Activated CD8-positive, alpha-beta memory T cell treated with anti-CD3 and anti-CD28 coated beads for 4 hours (primary cell): Measurements from ENCODE around the gene ATRNL1.

ENCODE experiments used
- DNase-seq, 2 donors: peaks; one replicate each; pipeline ENCODE4 v3.0.0-alpha.2; 2020; ENCODE audit warnings: low read depth in 2 of 2

Gene ATRNL1

GRCh38 chr10:115093286-115093775 lies at the start of gene ATRNL1:
TSS of gene ATRNL1 (plus strand) at chr10:115093365. CDS start at chr10:115093751, 386 bp downstream.
- no peak for DNase-seq

GRCh38 chr10:115043719-115044118 lies 49.4 kb upstream of the ATRNL1 start:
- no peak for DNase-seq

- no peak for DNase-seq
Observed at GRCh38 chr10:115044891-115045290, 48.3 kb upstream of the ATRNL1 start.

- DNase-seq, result no peak
Observed at GRCh38 chr10:115045499-115045898, 47.7 kb upstream of the ATRNL1 start.

GRCh38 chr10:115046686-115047236 lies 46.4 kb upstream of the ATRNL1 start:
- DNase-seq, result no peak

- no peak for DNase-seq
Observed at GRCh38 chr10:115047705-115048104, 45.5 kb upstream of the ATRNL1 start.

- no peak for DNase-seq
Observed at GRCh38 chr10:115049318-115049717, 43.8 kb upstream of the ATRNL1 start.

- DNase-seq, result no peak
Observed at GRCh38 chr10:115049960-115050359, 43.2 kb upstream of the ATRNL1 start.

- DNase-seq, result no peak
Observed at GRCh38 chr10:115050375-115051010, 42.7 kb upstream of the ATRNL1 start.

- DNase-seq, result no peak
Observed at GRCh38 chr10:115051216-115051615, 41.9 kb upstream of the ATRNL1 start.

GRCh38 chr10:115052226-115052625 lies 40.9 kb upstream of the ATRNL1 start:
- DNase-seq, result no peak

GRCh38 chr10:115052728-115053127 lies 40.4 kb upstream of the ATRNL1 start:
- DNase-seq, result no peak

- DNase-seq, result no peak
Observed at GRCh38 chr10:115056186-115056585, 37.0 kb upstream of the ATRNL1 start.

GRCh38 chr10:115059301-115059898 lies 33.8 kb upstream of the ATRNL1 start:
- DNase-seq, result no peak

GRCh38 chr10:115063701-115064658 lies 29.2 kb upstream of the ATRNL1 start:
- DNase-seq, result no peak

- no peak for DNase-seq
Observed at GRCh38 chr10:115065801-115066200, 27.4 kb upstream of the ATRNL1 start.

- DNase-seq, result no peak
Observed at GRCh38 chr10:115066528-115066927, 26.6 kb upstream of the ATRNL1 start.

- DNase-seq, result no peak
Observed at GRCh38 chr10:115073796-115074195, 19.4 kb upstream of the ATRNL1 start.

GRCh38 chr10:115082506-115082905 lies 10.7 kb upstream of the ATRNL1 start:
- no peak for DNase-seq

- no peak for DNase-seq
Observed at GRCh38 chr10:115084277-115084850, 8.8 kb upstream of the ATRNL1 start.

GRCh38 chr10:115091161-115091560 lies 2.0 kb upstream of the ATRNL1 start:
- DNase-seq, result no peak

- DNase-seq, result no peak
Observed at GRCh38 chr10:115092258-115092554, 959 bp upstream of the ATRNL1 start.
